HepG2 (cell line): ENCODE data around the gene NES. TPM values are rescaled to one million over a fixed set of nuclear protein-coding genes. Genes with fewer than 3 reads are reported as not detected.

Source experiments
- ATAC-seq: fragments of 200-7000 bp; cut with Tn5 transposase; 3 replicates; pipeline ENCODE4 v1.9.1; 2020; ENCODE audit warnings: mild to moderate bottlenecking, moderate library complexity
- BruUV-seq: library from RNA; stranded (reverse); fragments of 400-500 nt; replicated peaks from 2 replicates; lab custom pipeline; 2021; lab: Mats Ljungman, UMichigan
- CTCF ChIA-PET: fragments of 300-600 bp; formaldehyde crosslinking; extraction: SDS; loops from one replicate; lab custom pipeline; 2021; ENCODE audit warnings: low total read pairs, inconsistent platforms, low intra/inter-chr PET ratio; lab: Yijun Ruan, JAX
- POLR2A ChIA-PET: fragments of 350-600 bp; sonication (Branson Sonifier 250); formaldehyde crosslinking; loops from one replicate; lab custom pipeline; 2020; ENCODE audit warnings: antibody characterized with exemption, inconsistent platforms; lab: Yijun Ruan, JAX
- DNase-seq: peaks from one replicate; pipeline ENCODE4 v3.0.0-alpha.2; 2015; ENCODE audit warnings: low spot score
- FAIRE-seq: peaks from 3 replicates; lab custom pipeline; 2011; peaks lifted over from hg19 to GRCh38; lab: Jason Lieb, UNC
- H2AFZ ChIP-seq: one replicate; pipeline ENCODE4 v1.6.1; 2011; ENCODE audit warnings: low read length, inconsistent platforms
- H3K27ac ChIP-seq: fragments of 300-600 bp; 3 replicates; pipeline ENCODE4 v1.8.0; 2011; ENCODE audit warnings: mixed run types, mild to moderate bottlenecking, mixed read lengths, low read length, inconsistent platforms; ENCODE audit not compliant: insufficient read depth; ENCODE audit errors: extremely low read length
- H3K27me3 ChIP-seq, 2 experiments: fragments of 200-600 bp in 1 of 2; 2 replicates in 1 of 2; 3 replicates in 1 of 2; pipeline versions ENCODE4 v1.6.0 to v1.8.0; 2011; ENCODE audit warnings: low read length in 2 of 2, mild to moderate bottlenecking in 2 of 2, moderate library complexity in 2 of 2, inconsistent platforms in 1 of 2; ENCODE audit not compliant: insufficient read depth in 2 of 2, control insufficient read depth in 1 of 2
- H3K36me3 ChIP-seq, 2 experiments: fragments of 200-600 bp in 1 of 2; replicated peaks in 1 of 2; 2 replicates in 1 of 2; 3 replicates in 1 of 2; pipeline versions ENCODE4 v1.5.1 to v1.8.0; 2011; ENCODE audit warnings: low read length in 2 of 2, inconsistent platforms in 1 of 2; ENCODE audit not compliant: insufficient read depth in 2 of 2, control insufficient read depth in 1 of 2
- H3K4me1 ChIP-seq: 2 replicates; pipeline ENCODE4 v1.5.1; 2012; ENCODE audit warnings: low read length, inconsistent platforms; ENCODE audit not compliant: insufficient read depth
- H3K4me2 ChIP-seq: 2 replicates; pipeline ENCODE4 v1.6.0; 2011; ENCODE audit warnings: low read depth, low read length, inconsistent platforms
- H3K4me3 ChIP-seq, 3 experiments: fragments of 200-600 bp in 1 of 3; sonication (generic), shearing (Covaris generic) in 1 of 3; replicated peaks in 1 of 3; 2 replicates each; pipeline ENCODE4 v1.5.1; 2011 to 2016; ENCODE audit warnings: low read length in 3 of 3, inconsistent platforms in 2 of 3, low read depth in 2 of 3, mild to moderate bottlenecking in 2 of 3, control low read depth in 1 of 3, mixed read lengths in 1 of 3; ENCODE audit not compliant: insufficient read depth in 1 of 3
- H3K79me2 ChIP-seq: one replicate; pipeline ENCODE4 v1.6.1; 2011; ENCODE audit warnings: low read length, inconsistent platforms; ENCODE audit not compliant: insufficient read depth
- H3K9ac ChIP-seq: 2 replicates; pipeline ENCODE4 v1.6.0; 2011; ENCODE audit warnings: mild to moderate bottlenecking, low read depth, low read length, inconsistent platforms; ENCODE audit not compliant: insufficient read depth
- H3K9me3 ChIP-seq: 2 replicates; pipeline ENCODE4 v1.5.1; 2012; ENCODE audit warnings: mild to moderate bottlenecking, low read length
- H4K20me1 ChIP-seq: 2 replicates; pipeline ENCODE4 v1.6.0; 2011; ENCODE audit warnings: inconsistent platforms, mild to moderate bottlenecking, low read length, moderate library complexity; ENCODE audit not compliant: insufficient read depth
- DPF2 ChIP-seq: sonication (generic); formaldehyde crosslinking; IDR thresholded peaks from 2 replicates; pipeline ENCODE4 v1.4.0; 2020; ENCODE audit warnings: mild to moderate bottlenecking, low read depth, missing genetic modification reagents, borderline replicate concordance
- GABPB1 ChIP-seq: IDR thresholded peaks from 2 replicates; pipeline ENCODE4 v1.6.1; 2016; ENCODE audit warnings: mild to moderate bottlenecking, missing genetic modification reagents, moderate library complexity, missing compliant biosample characterization
- GATAD1 ChIP-seq: IDR thresholded peaks from 2 replicates; pipeline ENCODE4 v1.6.1; 2016; ENCODE audit warnings: missing genetic modification reagents, missing compliant biosample characterization
- HNF4A ChIP-seq: sonication (generic); formaldehyde crosslinking; IDR thresholded peaks from 2 replicates; pipeline ENCODE4 v1.4.0; 2020; ENCODE audit warnings: missing genetic modification reagents
- HOXD1 ChIP-seq: sonication (generic); formaldehyde crosslinking; IDR thresholded peaks from 2 replicates; pipeline ENCODE4 v1.5.0; 2020; ENCODE audit warnings: missing genetic modification reagents
- RERE ChIP-seq: IDR thresholded peaks from 2 replicates; pipeline ENCODE4 v1.6.1; 2016; ENCODE audit warnings: low read depth, missing genetic modification reagents, missing compliant biosample characterization
- SAP130 ChIP-seq: IDR thresholded peaks from 2 replicates; pipeline ENCODE4 v1.6.1; 2016; ENCODE audit warnings: low read depth
- SIN3A ChIP-seq: IDR thresholded peaks from 2 replicates; pipeline ENCODE4 v1.6.1; 2011; ENCODE audit warnings: low read depth, mild to moderate bottlenecking, control low read depth, low read length, borderline replicate concordance
- SMYD3 ChIP-seq: sonication (generic); formaldehyde crosslinking; IDR thresholded peaks from 2 replicates; pipeline ENCODE4 v1.8.1; 2023; ENCODE audit warnings: mild to moderate bottlenecking, missing genetic modification reagents
- ZFY ChIP-seq: sonication (generic); formaldehyde crosslinking; IDR thresholded peaks from 2 replicates; pipeline ENCODE4 v1.4.0; 2020; ENCODE audit warnings: missing genetic modification reagents
- ZHX2 ChIP-seq, 2 experiments: sonication (generic) in 1 of 2; formaldehyde crosslinking in 1 of 2; IDR thresholded peaks; 2 replicates each; pipeline versions ENCODE4 v1.6.1 to v1.9.0; 2014 to 2022; ENCODE audit warnings: antibody characterized with exemption in 1 of 2, borderline replicate concordance in 1 of 2, inconsistent platforms in 1 of 2, low read depth in 1 of 2, missing genetic modification reagents in 1 of 2
- ZNF597 ChIP-seq: sonication (generic); formaldehyde crosslinking; IDR thresholded peaks from 2 replicates; pipeline ENCODE4 v1.5.0; 2020; ENCODE audit warnings: missing genetic modification reagents
- ZZZ3 ChIP-seq: sonication (generic); formaldehyde crosslinking; IDR thresholded peaks from 2 replicates; pipeline ENCODE4 v1.4.0; 2020; ENCODE audit warnings: missing genetic modification reagents, mild to moderate bottlenecking, borderline replicate concordance
- WGBS: methylation state at CpG from one replicate; pipeline ENCODE4 v1.1.6; 2017; ENCODE audit warnings: low lambda C conversion rate; 5-methylcytosine and 5-hydroxymethylcytosine counted together
- in situ Hi-C: cut with HindIII; loops from 2 replicates; pipeline ENCODE4 v1.10.0; 2017; ENCODE audit warnings: low pct_unique_long_range_greater_than_20kb; ENCODE audit not compliant: extremely low pct_ligation_motif_present
- intact Hi-C: fragments of 100-400 bp; cut with micrococcal nuclease; formaldehyde crosslinking; loops from one replicate; pipeline ENCODE4 v1.10.0; 2022; ENCODE audit not compliant: unreplicated experiment
- polyA plus RNA-seq, 8 experiments: library from polyadenylated mRNA; depleted of rRNA in 3 of 8; stranded (reverse) in 7 of 8; unstranded in 1 of 8; fragments of >200 nt; fragmentation: Illumina TruSeq in 4 of 8; extraction: Trizol in 4 of 8; gene quantifications; 2 replicates each; pipeline versions ENCODE4 v1.2.1 to v1.2.3, GENCODE V29; 2011 to 2016; ENCODE audit warnings: low read depth in 4 of 8, missing spikeins in 1 of 8, mixed read lengths in 1 of 8; ENCODE audit not compliant: insufficient read depth in 1 of 8
- total RNA-seq, 5 experiments: library from RNA; depleted of rRNA; stranded (reverse); fragments of >200 nt; fragmentation: Illumina TruSeq; extraction: Trizol; gene quantifications; 2 replicates each; pipeline ENCODE4 v1.2.3, GENCODE V29; 2016; ENCODE audit warnings: low read depth in 1 of 5

The NES gene
- total and polyA plus RNA-seq, 2 of the 13 experiments (the other 11 are each of a cell fraction or from before 2014, with no cell fraction given), result 1.7 to 16.6 TPM

GRCh38 chr1:156703336-156703735, 26.1 kb upstream of the NES start:
- DNase-seq (no peak), ATAC-seq (no peak), FAIRE-seq (no peak)
- H2AFZ ChIP-seq, result no peak overlapping the region
- H3K9ac ChIP-seq, result no peak overlapping the region
- no peak overlapping the region for H3K4me3 ChIP-seq
- no peaks in the 10 kb centered on the region for H3K79me2 ChIP-seq
- H3K9me3 ChIP-seq, result no peaks in the 10 kb centered on the region
- no peaks in the 10 kb centered on the region for H4K20me1 ChIP-seq
- WGBS, result 7% methylated on average over 3 of the region's 4 CpGs
- intact Hi-C loops (no loop called here), in situ Hi-C loops (no loop called here)
- no peak overlapping the region for H3K27ac ChIP-seq
- peaks cover 8 to 66% of the 10 kb centered on the region in 2 experiments for H3K27me3 ChIP-seq
- no peak overlapping the region for H3K4me2 ChIP-seq
- H3K4me1 ChIP-seq, result peaks cover 25% of the 10 kb centered on the region
- BruUV-seq, result no TSS peak
- CTCF ChIA-PET, result no interaction called here
- POLR2A ChIA-PET, result no interaction called here
- no peaks in the 10 kb centered on the region for H3K36me3 ChIP-seq
- no peak for TF ChIP-seq DPF2
- TF ChIP-seq RERE (CRISPR knock-in tag), result no peak
- TF ChIP-seq SIN3A, result no peak
- no peak for TF ChIP-seq GABPB1 (CRISPR knock-in tag)
- TF ChIP-seq SMYD3, result no peak
- TF ChIP-seq SAP130 (CRISPR knock-in tag), result no peak
- TF ChIP-seq ZHX2 (IDR thresholded peaks at IDR 0.05; ENCODE audit: low read depth), result no peak
- TF ChIP-seq ZHX2 (CRISPR knock-in tag; IDR thresholded peaks at IDR 0.05; ENCODE audit: borderline replicate concordance), result no peak
- no peak for TF ChIP-seq ZFY
- TF ChIP-seq ZZZ3 (CRISPR knock-in tag), result no peak
- TF ChIP-seq HOXD1 (CRISPR knock-in tag), result no peak
- no peak for TF ChIP-seq ZNF597 (CRISPR knock-in tag)
- no peak for TF ChIP-seq HNF4A
- no peak for TF ChIP-seq GATAD1 (CRISPR knock-in tag)
